IMR-90 (cell line): Measurements from ENCODE around the gene CLEC2B.

Source experiments
- MXI1 ChIP-seq: IDR thresholded peaks from 2 replicates; pipeline ENCODE4 v1.6.1; 2012; ENCODE audit warnings: low read depth, mild to moderate bottlenecking, low read length, moderate library complexity, borderline replicate concordance
- POLR2A ChIP-seq: IDR thresholded peaks from 2 replicates; pipeline ENCODE4 v1.6.1; 2012; ENCODE audit warnings: mild to moderate bottlenecking, low read depth, low read length
- RCOR1 ChIP-seq: IDR thresholded peaks from 2 replicates; pipeline ENCODE4 v1.6.1; 2012; ENCODE audit warnings: mild to moderate bottlenecking, low read length, improper control_type of control experiment; ENCODE audit not compliant: insufficient replicate concordance
- SMC3 ChIP-seq: fragments of 150-350 bp; IDR thresholded peaks from 2 replicates; pipeline ENCODE4 v1.6.1; 2016; ENCODE audit warnings: low read depth, mild to moderate bottlenecking, antibody characterized with exemption, low read length, moderate library complexity
- TF ChIP-seq, protein P1 (sequence below): fragments of 150-350 bp; IDR thresholded peaks from 2 replicates; pipeline ENCODE4 v1.6.1; 2017; ENCODE audit warnings: mild to moderate bottlenecking, antibody characterized with exemption, low read length, low read depth
- TF ChIP-seq, protein P2 (sequence below): conservative IDR thresholded peaks from 2 replicates; pipeline ENCODE4 v1.5.1; 2012; ENCODE audit warnings: mild to moderate bottlenecking, low read depth, low read length, improper control_type of control experiment

DNA sequence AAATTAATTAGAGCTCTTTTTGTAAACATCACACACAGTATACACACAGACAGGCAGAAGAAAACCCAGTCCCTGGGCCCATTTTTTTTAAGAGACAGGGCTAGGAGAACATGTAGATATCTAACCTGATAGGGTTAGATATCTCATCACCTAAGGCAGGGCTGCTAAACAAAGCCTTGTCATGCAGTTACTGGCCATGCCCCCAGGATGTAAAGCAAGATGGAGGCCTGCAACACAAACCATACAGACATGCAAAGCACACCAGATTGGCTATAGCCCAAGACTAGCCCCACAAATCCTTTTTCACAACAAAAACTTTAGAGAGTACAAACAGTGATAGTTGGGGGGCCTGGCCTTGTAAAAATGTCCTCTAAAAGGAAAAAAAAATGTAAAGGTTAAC is 42.6 kb upstream of the CLEC2B start:
- TF ChIP-seq POLR2A = no peak
- TF ChIP-seq, protein P1, sequence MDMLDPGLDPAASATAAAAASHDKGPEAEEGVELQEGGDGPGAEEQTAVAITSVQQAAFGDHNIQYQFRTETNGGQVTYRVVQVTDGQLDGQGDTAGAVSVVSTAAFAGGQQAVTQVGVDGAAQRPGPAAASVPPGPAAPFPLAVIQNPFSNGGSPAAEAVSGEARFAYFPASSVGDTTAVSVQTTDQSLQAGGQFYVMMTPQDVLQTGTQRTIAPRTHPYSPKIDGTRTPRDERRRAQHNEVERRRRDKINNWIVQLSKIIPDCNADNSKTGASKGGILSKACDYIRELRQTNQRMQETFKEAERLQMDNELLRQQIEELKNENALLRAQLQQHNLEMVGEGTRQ = no peak
- TF ChIP-seq MXI1 = no peak
- TF ChIP-seq, protein P2, sequence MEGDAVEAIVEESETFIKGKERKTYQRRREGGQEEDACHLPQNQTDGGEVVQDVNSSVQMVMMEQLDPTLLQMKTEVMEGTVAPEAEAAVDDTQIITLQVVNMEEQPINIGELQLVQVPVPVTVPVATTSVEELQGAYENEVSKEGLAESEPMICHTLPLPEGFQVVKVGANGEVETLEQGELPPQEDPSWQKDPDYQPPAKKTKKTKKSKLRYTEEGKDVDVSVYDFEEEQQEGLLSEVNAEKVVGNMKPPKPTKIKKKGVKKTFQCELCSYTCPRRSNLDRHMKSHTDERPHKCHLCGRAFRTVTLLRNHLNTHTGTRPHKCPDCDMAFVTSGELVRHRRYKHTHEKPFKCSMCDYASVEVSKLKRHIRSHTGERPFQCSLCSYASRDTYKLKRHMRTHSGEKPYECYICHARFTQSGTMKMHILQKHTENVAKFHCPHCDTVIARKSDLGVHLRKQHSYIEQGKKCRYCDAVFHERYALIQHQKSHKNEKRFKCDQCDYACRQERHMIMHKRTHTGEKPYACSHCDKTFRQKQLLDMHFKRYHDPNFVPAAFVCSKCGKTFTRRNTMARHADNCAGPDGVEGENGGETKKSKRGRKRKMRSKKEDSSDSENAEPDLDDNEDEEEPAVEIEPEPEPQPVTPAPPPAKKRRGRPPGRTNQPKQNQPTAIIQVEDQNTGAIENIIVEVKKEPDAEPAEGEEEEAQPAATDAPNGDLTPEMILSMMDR = no peak
- TF ChIP-seq RCOR1 = no peak
- no peak for TF ChIP-seq SMC3
